Middle frontal gyrus (tissue), 1 donor: ENCODE data around the gene ABHD4.
"Not testable (repeated sequence)": the region's sequence is repeated elsewhere in the genome, so short reads cannot be mapped to it uniquely, and the experiment has no call there.

Experiments used
- DNase-seq: peaks from one replicate; pipeline ENCODE4 v3.0.0-alpha.2; 2015; ENCODE audit warnings: low spot score; ENCODE audit errors: extremely low spot score

Gene ABHD4

DNA sequence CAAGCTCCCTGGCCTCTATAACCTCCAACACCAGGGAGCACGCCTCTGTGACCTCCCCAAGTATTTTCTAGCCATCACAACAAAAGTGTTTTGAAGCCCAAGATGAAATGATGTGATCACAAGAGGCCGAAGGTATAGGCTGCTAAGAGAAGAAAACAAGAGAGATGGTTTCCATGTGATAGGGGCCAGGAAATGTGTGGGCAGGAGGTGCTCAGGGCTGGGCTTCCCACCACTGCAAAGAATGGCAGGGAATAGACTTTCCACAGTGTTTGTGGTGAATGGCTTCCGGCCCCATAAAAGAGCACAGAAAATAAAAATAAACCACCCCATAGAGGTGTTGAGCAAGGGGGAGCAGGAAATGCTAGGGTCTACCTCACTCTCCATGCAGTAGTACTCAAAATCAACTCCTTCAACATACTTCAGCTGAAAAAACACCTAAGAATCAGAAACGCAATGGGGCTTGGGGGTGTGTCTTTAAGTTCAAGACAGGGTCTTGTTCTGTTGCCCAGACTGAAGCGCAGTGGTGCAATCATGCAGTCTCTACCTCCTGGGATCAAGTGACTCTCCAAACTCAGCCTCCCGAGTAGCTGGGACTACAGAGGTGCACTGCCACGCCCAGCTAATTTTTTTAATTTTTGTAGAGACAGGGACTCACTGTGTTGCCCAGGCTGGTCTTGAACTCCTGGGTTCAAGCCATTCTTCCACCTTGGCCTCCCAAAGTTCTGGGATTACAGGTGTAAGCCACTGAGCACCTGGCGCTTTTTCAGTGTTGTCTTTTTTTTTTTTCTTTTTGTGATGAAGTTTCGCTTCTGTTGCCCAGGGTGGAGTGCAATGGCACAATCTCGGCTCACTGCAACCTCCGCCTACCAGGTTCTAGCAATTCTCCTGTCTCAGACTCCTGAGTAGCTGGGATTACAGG lies 36.2 kb upstream of the ABHD4 start:
- no peak for DNase-seq

DNA sequence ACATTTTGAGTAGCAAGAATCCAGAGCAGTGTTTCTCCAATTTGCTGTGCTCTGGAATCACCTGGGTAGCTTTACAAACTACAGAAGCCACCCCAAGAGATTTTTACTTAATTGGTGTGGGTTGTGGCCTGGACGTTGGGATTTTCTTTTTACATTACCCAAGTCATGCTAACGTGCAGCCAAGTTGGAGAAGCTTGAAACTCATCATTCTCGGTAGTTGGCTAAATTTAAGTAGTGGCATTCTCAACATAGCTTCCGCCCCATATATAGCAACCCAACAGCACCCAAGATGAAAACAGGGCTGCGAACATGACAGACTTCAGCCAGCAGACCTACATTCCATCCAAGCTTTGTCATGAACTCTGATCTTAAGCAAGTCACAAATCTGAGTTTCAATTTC lies 34.1 kb upstream of the ABHD4 start:
- DNase-seq, result no peak

DNA sequence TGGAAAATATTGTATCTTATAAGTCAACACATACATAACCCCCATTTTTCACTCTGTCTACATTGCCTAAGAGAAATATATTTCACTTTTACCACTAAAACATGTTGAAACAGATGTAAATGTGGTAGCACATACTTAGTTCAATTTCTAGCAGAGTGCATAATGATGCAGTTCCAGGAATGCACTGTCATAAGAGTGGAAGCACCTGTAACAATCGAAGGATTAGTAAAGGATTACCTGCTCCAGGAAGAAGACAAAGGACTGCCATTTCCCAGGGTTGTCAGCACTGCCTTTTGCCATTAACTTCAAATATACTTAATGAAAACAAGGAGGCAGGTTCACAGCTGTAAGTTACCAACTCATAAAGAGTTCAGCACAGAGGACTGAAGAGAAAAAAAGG lies 33.6 kb upstream of the ABHD4 start:
- no peak for DNase-seq

DNA sequence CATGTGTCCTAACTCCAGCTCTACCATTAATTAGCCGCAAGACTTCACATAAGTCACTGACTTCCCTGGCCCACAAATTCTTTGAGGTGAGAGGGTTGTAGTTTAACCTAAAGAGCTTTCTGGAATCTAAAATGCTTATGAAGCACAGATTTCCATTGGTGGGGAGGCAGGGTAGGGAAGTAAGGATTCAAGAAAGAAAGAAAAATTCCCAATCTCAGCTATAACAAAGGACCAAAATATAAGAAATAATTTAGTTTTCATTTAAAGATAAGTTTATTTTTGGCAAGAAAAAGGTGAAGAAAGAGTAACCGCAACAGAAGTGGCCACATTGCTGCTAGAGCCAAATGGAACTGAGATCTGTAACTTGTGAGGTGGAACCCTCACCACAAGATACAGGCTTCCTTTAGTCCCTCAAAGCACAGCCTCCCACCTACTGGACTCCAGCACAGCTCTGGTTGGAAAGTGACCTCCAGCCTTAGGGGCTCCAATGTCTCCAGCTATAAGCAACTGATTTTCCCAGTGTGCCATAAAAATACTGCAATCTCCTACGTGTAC lies 32.6 kb upstream of the ABHD4 start:
- DNase-seq, result no peak

DNA sequence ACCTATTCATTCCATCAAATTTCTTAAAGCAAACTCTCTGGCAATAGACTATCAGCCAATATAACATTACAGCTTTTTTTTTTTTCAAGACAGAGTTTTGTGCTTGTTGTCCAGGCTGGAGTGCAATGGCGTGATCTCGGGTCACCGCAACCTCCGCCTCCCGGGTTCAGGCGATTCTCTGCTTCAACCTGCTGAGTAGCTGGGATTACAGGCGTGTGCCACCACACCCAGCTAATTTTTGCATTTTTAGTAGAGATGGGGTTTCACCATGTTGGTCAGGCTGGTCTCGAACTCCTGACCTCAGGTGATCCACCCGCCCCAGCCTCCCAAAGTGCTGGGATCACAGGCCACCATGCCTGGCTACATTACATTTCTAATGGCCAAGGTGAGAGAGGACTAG lies 31.8 kb upstream of the ABHD4 start:
- not testable (repeated sequence) for DNase-seq

DNA sequence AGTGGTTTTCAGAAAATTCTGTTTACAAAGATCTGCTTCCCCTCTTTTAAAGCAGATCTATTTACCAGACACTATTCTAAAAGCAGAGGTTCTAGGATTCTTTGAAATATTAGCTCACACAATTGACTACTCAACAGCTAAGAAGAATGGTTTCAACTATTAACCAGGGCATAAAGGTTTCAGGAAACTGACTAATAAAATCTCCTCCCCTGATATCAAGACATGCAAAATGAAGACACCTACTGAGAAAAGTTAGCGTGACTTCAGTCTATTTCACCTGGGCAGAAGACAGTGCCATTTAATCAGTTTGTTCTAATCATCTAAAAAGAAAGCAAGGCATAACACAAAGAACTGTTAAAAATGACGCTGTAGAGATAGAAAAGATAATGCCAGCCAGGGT lies 31.3 kb upstream of the ABHD4 start:
- no peak for DNase-seq

DNA sequence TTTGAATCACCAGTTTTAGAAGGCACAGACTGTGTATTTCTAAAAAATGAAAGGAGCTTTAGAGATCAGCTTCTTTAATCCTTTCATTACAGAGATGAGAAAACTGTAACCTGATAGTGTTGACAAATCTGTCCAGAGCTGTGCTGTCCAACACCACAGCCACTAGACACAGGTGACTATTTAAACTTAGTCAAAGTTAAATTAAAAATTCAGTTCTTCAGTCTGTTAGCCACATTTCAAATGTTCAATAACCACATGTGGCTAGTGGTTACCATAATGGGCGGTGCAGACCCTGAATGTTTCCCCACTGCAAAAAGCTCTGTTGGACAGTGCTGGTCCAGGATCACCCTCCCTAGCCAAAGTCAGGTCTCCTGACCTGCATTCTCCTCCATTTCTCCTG lies 30.7 kb upstream of the ABHD4 start:
- DNase-seq, result no peak

DNA sequence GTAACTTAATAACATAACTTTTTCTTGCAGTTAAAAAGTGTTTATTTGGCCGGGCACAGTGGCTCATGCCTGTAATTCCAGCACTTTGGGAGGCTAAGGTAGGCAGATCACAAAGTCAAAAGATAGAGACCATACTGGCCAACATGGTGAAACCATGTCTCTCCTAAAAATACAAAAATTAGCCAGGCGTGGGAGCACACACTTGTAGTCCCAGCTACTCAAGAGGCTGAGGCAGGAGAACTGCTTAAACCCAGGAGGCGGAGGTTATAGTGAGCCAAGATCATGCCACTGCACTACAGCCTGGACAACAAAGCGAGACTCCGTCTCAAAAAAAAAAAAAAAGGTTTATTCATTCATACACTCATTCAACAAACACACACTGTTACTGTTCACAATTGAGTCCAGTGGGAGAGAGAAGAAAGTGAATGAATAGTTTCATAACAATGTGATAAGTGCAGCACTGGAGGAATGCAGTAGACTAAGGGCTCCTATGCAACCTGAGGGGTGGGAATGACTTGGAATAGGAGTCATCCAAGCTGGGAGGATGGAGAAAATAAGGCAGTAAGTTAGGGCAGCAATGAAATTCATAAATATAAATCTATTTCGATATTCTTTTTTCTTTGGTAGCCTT lies 28.9 kb upstream of the ABHD4 start:
- DNase-seq, result no peak

DNA sequence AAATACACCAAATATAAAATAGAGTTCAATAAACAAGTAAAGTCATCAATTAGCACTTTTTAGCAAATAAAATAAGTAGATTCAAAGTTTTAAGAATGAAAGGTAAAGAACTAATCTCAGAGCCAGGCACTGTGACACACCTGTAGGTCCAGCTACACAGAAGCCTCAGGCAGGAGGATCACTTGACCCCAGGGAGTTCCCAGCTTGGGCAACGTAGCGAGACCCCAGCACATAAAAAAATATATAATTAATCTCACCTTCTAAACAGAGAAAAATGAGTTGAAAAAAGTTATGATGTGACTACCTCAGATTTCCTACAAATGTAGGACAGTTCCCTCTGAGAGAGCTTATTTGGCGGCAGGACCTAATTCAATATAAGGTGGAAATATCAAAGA lies 28.4 kb upstream of the ABHD4 start:
- DNase-seq, result no peak

DNA sequence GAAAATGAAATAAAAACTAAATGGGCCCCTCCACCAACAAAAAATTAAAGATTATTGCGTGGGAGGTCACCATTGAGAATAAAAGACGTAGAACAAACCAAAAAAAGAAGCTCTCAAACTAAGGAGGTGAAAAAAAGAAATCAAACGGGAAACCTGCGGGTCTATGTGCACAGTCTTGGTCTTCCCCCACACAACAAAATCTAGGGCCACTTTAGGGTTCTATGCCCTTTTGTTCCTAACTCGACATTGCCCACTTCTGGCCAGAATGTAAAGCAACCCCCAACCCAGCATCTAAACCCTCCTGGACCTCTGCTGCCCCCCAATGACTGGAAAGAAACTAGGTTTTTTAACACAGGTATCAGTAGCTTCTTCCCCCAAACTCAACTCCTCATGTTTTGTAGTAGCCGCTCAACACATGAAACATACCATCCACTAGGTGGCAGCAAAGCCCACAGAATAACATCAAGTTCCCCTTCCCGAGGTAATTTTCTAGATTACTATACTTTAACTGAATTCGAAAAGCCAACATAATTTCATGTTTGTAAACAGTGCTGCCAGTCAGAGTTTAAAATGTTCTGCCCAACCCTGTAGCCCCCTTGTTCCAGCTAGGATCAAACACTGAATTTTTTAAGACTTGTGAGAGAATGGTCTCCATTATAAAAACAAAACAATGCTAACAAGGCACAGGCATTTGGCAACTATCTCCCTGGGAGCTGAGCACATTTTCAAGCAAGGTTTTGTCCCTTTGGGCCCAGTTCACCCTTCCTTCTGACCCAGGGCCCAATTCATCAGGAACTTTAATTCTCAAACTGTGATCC lies 27.8 kb upstream of the ABHD4 start:
- peak; percentile 61 for DNase-seq

DNA sequence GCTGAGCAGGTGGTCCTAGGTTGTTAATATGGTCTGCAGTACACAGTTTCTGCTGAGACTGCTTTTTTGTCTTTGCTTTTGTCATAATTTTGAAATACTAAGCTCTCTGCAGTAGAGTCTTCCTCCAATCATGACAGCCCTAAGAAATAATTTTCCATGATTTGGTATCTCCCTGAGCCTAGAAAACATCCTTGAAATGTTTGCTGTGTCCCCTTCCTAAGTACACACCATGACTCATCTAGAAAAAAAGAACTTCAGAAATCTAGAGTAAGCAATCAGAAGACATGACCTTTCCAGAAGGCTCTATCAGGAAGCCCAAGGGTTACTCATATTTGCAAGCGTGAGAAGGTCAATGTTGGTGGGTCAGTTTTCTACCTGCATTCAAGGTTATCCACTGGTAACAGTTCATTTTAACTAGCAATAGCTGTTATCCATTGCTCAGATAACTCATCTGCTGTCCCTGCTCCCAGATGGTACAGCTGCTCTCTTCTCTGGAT lies 25.5 kb upstream of the ABHD4 start:
- no peak for DNase-seq

DNA sequence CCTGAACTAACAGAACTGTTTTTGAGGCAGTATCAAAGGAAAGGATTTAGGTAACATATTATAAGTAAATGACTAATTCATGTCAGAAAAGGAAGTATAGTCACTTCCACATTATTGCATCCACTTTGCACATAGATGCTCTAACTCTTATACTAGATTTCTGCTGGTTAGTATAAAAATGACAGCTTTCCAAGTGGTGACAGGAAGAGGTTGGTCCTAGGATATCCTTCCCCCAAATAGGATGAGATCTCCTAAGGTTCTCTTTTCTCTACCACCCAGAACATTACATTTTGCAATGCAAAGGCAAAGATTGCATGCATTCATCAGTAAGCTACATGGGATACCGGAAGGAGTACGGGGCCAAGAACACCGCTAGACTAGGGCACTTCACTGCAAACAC lies 24.3 kb upstream of the ABHD4 start:
- no peak for DNase-seq

DNA sequence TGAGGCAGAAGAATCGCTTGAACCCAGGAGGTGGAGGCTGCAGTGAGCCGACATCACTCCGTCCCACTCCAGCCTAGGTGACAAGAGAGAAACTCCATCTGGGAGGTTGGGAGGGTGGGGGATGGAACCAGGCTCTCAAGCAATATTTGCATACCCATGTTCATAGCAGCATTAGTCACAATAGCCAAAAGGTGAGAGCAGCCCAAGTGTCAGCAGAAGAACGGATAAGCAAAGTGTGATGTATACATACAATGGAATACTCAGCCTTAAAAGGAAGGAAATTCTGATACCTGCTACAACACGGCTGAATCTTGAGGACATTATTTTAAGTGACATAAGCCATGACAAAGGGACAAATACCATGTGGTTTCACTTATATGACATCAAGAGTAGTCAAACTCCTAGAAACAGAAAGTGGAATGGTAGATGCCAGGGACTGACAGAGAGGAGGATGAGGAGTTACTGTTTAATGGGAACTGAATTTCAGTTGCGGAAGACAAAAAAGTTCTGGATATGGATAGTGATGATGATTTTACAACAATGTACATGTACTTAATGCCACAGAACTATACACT lies 20.7 kb upstream of the ABHD4 start:
- no peak for DNase-seq

DNA sequence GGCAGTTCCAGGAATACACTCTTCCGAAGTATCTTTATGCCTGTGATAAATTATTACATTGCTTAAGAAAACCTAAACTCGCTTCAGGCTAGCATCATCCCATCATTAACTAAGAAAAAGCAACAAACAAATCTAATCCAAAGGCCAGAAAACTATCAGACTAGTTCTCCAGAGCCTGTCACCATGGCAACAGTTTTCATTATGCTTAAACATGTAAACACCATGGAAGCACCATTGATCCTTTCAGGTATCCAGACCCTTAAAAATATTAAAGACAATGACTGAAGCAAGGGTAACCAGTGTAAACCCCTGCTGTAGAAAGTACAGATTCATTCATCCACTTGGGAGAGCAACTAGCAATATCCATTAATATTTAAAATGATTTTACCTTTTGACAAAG lies 18.9 kb upstream of the ABHD4 start:
- no peak for DNase-seq

DNA sequence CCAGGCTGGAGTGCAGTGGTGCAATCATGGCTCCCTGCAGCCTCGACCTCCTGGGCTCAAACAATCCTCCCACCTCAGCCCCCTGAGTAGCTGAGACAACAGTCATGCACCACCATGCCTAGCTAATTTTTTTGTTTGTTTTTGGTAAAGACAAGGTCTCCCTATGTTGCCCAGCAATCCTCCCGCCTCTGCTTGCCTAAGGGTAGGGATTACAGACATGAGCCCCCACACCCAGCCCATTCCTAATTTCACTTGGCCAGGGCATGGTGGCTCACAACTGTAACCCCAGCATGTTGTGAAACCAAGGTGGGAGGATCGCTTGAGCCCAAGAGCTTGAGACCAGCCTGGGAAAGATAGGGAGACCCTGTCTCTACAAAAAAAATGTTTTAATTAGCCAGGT lies 18.2 kb upstream of the ABHD4 start:
- no peak for DNase-seq

DNA sequence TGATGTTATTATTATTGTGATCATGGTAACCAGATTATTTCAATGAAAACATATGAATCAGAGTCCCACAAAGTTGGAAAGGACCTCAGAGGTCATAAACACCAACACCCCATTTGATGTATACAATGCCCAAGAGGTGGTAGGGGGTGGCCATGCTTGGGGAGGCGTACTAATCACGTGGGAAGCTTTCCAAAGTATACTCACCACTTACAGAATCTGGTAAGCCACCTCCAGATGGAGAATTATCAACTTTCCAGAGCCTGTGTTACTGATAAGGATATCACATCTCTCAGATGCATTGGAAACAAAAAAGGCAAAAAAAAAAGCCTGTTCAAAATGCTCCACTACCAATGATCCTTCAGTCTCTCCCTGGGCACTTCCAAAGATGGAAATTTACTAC lies 17.5 kb upstream of the ABHD4 start:
- DNase-seq, result no peak

DNA sequence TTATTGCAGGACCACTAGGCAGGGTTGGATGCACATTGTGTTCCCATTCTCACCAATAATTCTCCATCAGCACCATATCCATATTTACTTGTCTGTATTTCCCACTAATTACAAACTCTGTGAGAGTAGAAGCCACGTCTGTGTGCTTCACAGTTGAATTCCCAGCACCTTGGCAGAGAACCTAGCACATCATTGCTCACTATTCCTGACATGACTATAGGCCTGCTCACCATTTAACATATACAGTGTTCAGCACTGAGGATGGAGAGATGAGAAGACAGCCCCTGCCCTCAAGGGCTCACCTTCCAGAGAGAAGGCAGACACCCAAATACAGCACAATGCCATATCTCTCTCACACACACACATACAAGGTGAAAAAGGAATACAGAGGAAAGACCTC lies 14.1 kb upstream of the ABHD4 start:
- no peak for DNase-seq

DNA sequence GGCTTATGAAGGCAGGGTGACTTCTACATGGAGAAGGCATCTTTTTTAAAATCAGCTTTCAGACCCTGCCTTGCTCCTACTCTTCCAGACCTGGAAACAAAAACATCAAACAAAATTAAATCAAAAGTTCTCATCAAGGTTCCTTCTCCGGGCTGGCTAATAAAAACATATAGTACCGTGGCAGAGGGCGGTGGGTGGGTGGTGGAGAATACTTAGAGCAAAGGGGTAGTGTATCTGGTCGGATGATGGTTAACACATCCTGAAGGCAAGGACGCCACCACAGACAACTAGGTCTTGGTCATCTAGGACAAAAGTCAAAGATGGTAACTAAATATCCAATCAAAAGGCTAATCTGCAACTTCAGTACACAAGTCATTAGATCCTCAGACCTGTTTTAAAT lies 10.9 kb upstream of the ABHD4 start:
- DNase-seq, result no peak

DNA sequence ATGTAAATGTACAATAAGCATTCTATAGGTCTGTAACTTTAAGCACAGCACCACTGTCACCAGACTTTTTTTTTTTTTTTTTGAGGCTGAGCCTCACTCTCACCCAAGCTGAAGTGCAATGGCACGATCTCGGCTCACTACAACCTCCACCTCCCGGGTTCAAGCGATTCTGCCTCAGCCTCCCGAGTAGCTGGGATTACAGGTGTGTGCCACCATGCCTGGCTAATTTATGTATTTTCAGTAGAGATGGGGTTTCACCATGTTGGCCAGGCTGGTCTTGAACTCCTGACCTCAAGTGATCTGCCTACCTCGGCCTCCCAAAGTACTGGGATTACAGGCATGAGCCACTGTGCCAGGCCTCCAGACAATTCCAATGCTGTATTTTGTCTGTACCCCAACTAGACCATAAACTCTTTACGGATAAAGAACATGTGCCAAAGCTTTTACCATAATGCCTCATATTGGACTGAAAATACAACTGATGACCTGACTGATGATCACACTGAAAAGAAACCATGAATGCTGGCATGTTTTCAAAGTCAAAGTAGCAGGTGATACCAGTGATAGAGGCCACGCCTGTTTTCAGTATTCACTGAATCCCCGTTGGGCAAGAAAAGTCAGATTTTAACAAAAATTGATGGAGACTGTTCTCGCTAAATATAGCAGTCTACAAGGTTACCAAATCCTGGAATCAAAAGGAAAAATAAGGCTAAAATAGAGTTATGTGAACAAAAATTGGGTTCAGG lies 10.2 kb upstream of the ABHD4 start:
- not testable (repeated sequence) for DNase-seq

DNA sequence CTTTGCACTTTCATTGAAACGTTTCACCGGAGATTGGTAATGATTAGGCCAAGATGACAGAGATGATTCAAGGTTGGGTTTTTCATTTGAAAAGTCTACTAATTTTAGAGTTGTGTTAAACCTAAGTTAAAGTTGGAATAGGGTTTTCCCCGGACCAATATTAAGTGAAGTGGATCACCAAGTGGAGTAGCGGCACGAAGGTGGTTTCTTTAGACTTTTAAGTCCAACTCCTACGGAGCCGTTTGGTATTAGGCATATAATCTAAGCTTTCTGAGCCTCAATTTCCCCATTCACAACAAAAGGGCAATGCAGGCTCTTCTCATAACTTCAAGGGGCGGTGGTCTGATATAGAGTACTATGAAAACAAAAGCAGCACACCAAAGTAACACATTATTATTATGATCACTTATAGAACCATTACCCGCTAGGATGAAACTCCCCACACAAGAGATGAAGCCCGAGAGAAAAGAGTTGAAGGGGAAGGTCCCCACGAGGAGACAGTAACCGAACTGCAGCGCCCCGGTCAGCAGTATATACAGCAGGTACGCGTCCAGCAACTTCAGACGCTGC lies 9.5 kb upstream of the ABHD4 start:
- no peak for DNase-seq
